Fibroblast of the aortic adventitia (primary cell): ENCODE measurements around the gene RBMS3. TPM values are rescaled to one million over a fixed set of nuclear protein-coding genes. Genes with fewer than 3 reads are reported as not detected.
A peak's percentile ranks its signal among the peaks of the same experiment; 100 is the strongest.

Experiments
- DNase-seq: peaks from one replicate; pipeline ENCODE4 v3.0.0-alpha.2; 2010; ENCODE audit warnings: low read depth
- H3K4me3 ChIP-seq: 2 replicates; pipeline ENCODE4 v1.5.1; 2011; ENCODE audit warnings: low read depth, mild to moderate bottlenecking, control low read depth, low read length, moderate library complexity
- total RNA-seq: library from RNA; depleted of rRNA; stranded (reverse); fragments of >200 nt; gene quantifications from 2 replicates; pipeline ENCODE4 v1.2.3, GENCODE V29; 2012; ENCODE audit warnings: low replicate concordance
- TF ChIP-seq, protein P1 (sequence below): IDR thresholded peaks from 2 replicates; pipeline ENCODE4 v1.5.1; 2011; ENCODE audit warnings: mild to moderate bottlenecking, low read length, control low read depth, inconsistent platforms; ENCODE audit not compliant: insufficient read depth

RBMS3 gene
- total RNA-seq, 1 donor = 84.1 TPM

DNA sequence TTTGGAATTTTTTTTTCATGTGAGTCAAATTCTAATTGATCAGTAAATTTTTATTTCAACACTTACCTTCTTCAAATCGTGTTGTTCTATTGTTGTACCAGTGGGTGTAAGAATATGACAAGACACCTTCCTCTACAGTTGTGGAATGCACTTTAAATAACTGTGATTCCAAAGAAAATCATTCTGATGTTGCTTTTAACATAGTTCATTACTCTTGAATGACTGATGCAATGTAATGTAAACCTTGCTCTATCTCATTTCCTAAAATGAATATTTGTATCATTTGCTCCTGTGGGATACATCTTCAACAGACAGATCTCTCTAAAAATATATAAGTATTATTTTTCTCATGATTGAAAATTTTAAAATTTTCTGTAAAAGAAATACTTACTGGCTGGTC is 313.4 kb downstream of the RBMS3 start:
- peak; percentile 59 for DNase-seq
- TF ChIP-seq, protein P1, sequence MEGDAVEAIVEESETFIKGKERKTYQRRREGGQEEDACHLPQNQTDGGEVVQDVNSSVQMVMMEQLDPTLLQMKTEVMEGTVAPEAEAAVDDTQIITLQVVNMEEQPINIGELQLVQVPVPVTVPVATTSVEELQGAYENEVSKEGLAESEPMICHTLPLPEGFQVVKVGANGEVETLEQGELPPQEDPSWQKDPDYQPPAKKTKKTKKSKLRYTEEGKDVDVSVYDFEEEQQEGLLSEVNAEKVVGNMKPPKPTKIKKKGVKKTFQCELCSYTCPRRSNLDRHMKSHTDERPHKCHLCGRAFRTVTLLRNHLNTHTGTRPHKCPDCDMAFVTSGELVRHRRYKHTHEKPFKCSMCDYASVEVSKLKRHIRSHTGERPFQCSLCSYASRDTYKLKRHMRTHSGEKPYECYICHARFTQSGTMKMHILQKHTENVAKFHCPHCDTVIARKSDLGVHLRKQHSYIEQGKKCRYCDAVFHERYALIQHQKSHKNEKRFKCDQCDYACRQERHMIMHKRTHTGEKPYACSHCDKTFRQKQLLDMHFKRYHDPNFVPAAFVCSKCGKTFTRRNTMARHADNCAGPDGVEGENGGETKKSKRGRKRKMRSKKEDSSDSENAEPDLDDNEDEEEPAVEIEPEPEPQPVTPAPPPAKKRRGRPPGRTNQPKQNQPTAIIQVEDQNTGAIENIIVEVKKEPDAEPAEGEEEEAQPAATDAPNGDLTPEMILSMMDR = no peak

DNA sequence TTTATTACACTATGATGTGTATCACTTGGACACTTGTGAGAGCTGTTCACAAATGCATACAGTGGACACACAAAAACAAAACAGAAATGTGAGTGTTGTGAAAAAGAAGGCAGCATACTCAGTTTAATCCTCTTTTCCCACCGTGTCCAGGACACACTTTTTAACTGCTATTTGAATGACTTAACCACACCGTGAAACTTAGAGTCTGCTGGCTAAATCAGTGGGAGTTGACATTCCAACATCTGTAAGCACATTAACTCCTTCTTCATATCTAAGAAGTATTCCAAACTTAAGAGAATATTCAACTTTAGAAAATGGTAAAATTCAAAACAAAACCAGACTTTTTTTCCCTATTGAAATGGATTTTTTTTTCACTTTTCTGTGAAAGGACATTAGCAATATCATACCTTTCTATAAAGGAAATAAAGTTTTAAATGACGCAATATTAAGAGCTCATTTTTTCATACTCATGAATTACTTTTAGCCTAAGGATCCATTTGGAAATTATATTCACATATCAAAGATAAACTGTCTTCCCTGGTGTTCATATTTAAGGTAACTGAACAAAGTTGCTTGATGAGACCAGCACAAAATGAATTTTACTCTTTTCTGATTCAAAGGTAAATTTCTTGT is 316.6 kb downstream of the RBMS3 start:
- peak; percentile 37 for DNase-seq
- no peak overlapping the region for H3K4me3 ChIP-seq
- TF ChIP-seq, protein P1 = no peak

More for the DNA sequence above, 313.4 kb downstream of the RBMS3 start:
- H3K4me3 ChIP-seq = no peak overlapping the region

DNA sequence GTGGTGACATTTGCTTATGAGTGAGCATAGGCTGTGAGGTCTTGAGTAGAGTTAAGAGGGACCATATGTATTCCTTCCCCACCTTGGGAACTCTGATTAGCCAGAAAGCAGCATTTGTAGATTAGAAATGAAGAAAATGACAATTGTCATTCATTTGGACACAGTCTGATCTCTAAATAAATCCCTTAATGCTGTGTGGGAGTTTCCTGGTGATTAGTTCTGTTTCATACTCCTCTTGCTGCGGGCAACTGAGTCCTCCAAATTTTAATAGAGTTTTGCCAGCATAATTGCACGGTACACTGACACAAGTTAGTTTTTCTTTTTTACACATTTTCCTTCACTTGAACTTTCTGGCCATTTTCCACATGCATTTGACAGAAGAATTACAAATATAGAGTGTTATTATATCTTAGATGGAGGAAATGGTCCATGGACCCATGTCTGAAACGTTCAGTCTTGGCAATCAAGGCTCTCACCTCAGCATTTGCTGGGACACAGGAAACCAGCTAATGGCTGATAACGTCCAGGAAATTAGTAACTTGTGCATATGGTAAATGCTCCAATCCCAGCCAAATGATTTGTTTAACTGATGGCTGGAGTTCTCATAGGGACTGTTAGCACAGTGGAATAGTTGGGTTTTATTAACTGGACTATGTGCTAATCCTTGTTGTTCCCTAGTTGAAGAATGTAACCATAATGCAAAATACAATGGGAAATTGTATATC is 321.2 kb downstream of the RBMS3 start:
- DNase-seq = peak; percentile 29
- TF ChIP-seq, protein P1 = no peak
- H3K4me3 ChIP-seq = no peak overlapping the region

DNA sequence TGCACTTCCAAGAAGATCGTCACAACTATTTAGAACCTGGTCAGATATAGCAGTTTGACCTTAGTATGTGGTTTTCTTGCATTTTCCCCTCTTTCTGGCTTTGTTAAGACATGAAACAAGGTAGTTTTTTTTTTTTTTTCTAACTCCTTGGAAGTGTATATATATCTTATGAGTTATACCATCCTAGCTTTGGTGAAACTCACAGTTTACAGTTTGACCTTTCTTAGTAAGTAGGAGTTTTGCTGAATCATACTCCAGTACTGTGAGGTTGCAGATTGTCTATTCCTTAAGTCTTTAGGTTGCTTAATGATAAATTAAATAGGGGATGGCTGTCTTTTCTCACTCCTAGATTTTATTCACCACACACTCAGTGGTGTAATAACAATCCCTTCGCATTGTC is 325.0 kb downstream of the RBMS3 start:
- no peak overlapping the region for H3K4me3 ChIP-seq
- TF ChIP-seq, protein P1 = no peak
- DNase-seq = peak; percentile 83

DNA sequence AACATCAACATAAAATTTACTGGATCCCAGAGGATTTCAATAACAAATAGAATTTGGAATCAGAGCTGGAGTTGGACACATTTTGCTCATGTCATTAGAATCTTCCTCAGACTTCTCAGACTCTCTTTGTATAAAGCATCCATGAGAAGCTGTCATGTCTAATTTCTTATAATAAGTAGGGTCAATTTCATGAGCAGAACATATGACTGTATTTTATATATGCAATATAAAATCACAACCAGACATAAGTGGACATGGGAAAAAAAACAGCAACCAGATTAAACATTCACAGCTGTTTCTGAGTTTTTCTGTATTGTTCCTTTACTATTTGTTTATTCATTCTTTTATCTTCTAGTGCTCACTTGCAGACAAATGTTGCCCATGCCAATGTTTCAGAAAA is 325.5 kb downstream of the RBMS3 start:
- TF ChIP-seq, protein P1 = no peak
- peak; percentile 32 for DNase-seq
- H3K4me3 ChIP-seq = no peak overlapping the region

DNA sequence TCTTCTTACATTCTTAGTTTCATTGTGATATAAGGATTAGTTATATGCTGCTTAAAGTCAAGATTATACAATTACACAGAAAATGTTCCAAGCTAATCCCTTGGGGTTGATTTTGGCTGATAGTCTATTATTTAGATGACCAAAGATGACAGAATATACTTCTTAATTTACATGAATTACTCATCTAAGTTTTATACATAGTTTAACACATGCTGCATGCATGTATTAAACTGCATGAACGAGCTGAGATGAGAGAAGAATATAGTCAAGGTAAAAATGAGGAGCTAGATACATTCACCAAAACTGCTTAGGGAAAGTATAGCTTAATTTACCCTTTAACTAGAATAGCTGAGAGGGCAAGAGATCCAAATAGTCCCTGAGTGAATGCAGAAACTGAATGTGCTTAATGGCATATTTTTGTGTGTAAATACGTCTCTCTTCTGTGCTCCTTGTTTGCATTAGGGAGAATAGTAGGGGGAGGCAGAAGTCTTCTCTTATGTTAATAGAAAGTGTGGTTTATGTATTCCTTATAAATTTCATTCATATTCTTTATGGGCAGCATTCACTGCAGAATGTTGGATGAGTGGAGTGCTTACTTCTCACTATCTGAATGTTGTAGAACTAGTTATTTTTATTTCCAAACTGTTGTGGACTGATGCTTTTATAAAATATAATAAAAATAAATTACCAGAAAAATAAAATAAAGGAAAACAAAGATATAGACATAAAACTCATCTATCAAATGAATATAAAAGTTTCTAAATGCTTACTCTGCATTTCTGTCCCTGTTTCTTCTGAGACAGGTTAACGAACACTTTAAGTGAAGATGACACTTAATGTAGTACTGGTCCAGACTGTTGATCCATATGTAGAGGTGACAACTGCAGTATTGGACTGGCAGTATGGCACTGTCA is 327.8 kb downstream of the RBMS3 start:
- no peak for DNase-seq
- no peak overlapping the region for H3K4me3 ChIP-seq
- TF ChIP-seq, protein P1 = no peak
